K562 (cell line): ENCODE results near the gene MIS18A. TPM values are rescaled to one million over a fixed set of nuclear protein-coding genes. Genes with fewer than 3 reads are reported as not detected.
"Not testable (repeated sequence)": the region's sequence is repeated elsewhere in the genome, so short reads cannot be mapped to it uniquely, and the experiment has no call there.

Experiments
- ATAC-seq: fragments of 200-7000 bp; cut with Tn5 transposase; 3 replicates; pipeline ENCODE4 v1.9.1; 2020; ENCODE audit warnings: moderate library complexity
- BruUV-seq: library from RNA; stranded (reverse); fragments of 400-500 nt; replicated peaks from 2 replicates; lab custom pipeline; 2021; lab: Mats Ljungman, UMichigan
- CTCF ChIA-PET: fragments of 300-600 bp; formaldehyde crosslinking; extraction: SDS; loops from one replicate; lab custom pipeline; 2021; ENCODE audit warnings: low intra/inter-chr PET ratio; lab: Yijun Ruan, JAX
- POLR2A ChIA-PET: fragments of 300-600, 350-650 bp; sonication (Branson Sonifier 250); formaldehyde crosslinking; extraction: SDS; loops from one replicate; lab custom pipeline; 2021; ENCODE audit warnings: antibody characterized with exemption, inconsistent platforms; lab: Yijun Ruan, JAX
- DNase-seq, 4 experiments: peaks; one replicate each; pipeline versions ENCODE4 v3.0.0 to v3.0.0-alpha.2; 2011 to 2018; ENCODE audit warnings: low spot score in 3 of 4, mixed read lengths in 3 of 4; ENCODE audit errors: extremely low read depth in 1 of 4
- FAIRE-seq: peaks from 2 replicates; lab custom pipeline; 2011; peaks lifted over from hg19 to GRCh38; lab: Jason Lieb, UNC
- H2AFZ ChIP-seq: 2 replicates; pipeline ENCODE4 v1.6.0; 2011; ENCODE audit warnings: low read depth, low read length, control low read depth, inconsistent platforms
- H3K27ac ChIP-seq: fragments of 200-600 bp; 3 replicates; pipeline ENCODE4 v1.8.0; 2011; ENCODE audit warnings: low read depth, mild to moderate bottlenecking, control low read depth, inconsistent platforms, low read length, moderate library complexity, mixed read lengths; ENCODE audit errors: extremely low read depth
- H3K27me3 ChIP-seq, 2 experiments: fragments of 300-600 bp in 1 of 2; 2 replicates in 1 of 2; 3 replicates in 1 of 2; pipeline versions ENCODE4 v1.6.0 to v1.8.0; 2011; ENCODE audit warnings: inconsistent platforms in 2 of 2, low read length in 2 of 2, mild to moderate bottlenecking in 1 of 2, mixed read lengths in 1 of 2, moderate library complexity in 1 of 2; ENCODE audit not compliant: control insufficient read depth in 2 of 2, insufficient read depth in 2 of 2
- H3K36me3 ChIP-seq: fragments of 300-600 bp; 3 replicates; pipeline ENCODE4 v1.8.0; 2011; ENCODE audit warnings: mild to moderate bottlenecking, low read length, inconsistent platforms; ENCODE audit not compliant: control insufficient read depth, insufficient read depth
- H3K4me1 ChIP-seq, 2 experiments: fragments of 200-600 bp in 1 of 2; replicated peaks in 1 of 2; 2 replicates in 1 of 2; 3 replicates in 1 of 2; pipeline versions ENCODE4 v1.5.1 to v1.8.0; 2011; ENCODE audit warnings: inconsistent platforms in 2 of 2, low read length in 2 of 2, mild to moderate bottlenecking in 1 of 2, mixed read lengths in 1 of 2, moderate library complexity in 1 of 2; ENCODE audit not compliant: control insufficient read depth in 2 of 2, insufficient read depth in 2 of 2
- H3K4me2 ChIP-seq: 2 replicates; pipeline ENCODE4 v1.6.1; 2011; ENCODE audit warnings: low read length, control low read depth, inconsistent platforms, mixed read lengths; ENCODE audit not compliant: insufficient read depth
- H3K4me3 ChIP-seq: fragments of 200-600 bp; sonication (generic), shearing (Covaris generic); 2 replicates; pipeline ENCODE4 v1.5.1; 2016; ENCODE audit warnings: control low read depth, inconsistent platforms
- H3K79me2 ChIP-seq: fragments of 200-600 bp; 3 replicates; pipeline ENCODE4 v1.8.0; 2011; ENCODE audit warnings: low read length, inconsistent platforms; ENCODE audit not compliant: control insufficient read depth, insufficient read depth
- H3K9ac ChIP-seq, 2 experiments: 2 replicates each; pipeline versions ENCODE4 v1.6.0 to v1.6.1; 2011; ENCODE audit warnings: low read depth in 2 of 2, low read length in 2 of 2, control low read depth in 1 of 2, inconsistent platforms in 1 of 2, mild to moderate bottlenecking in 1 of 2, mixed read lengths in 1 of 2; ENCODE audit not compliant: insufficient read depth in 1 of 2
- H3K9me1 ChIP-seq: one replicate; pipeline ENCODE4 v1.6.0; 2011; ENCODE audit warnings: inconsistent platforms, mild to moderate bottlenecking, low read length, moderate library complexity; ENCODE audit not compliant: control insufficient read depth, insufficient read depth
- H3K9me3 ChIP-seq: replicated peaks from 2 replicates; pipeline ENCODE4 v1.5.1; 2011; ENCODE audit warnings: low read depth, low read length, inconsistent platforms; ENCODE audit not compliant: control insufficient read depth, insufficient read depth
- H4K20me1 ChIP-seq: replicated peaks from 2 replicates; pipeline ENCODE4 v1.6.1; 2011; ENCODE audit warnings: low read length, inconsistent platforms, mixed read lengths; ENCODE audit not compliant: control insufficient read depth, insufficient read depth
- ZNF311 ChIP-seq: fragments of 250-450 bp; sonication (Bioruptor Pico); IDR thresholded peaks from 2 replicates; pipeline ENCODE4 v1.4.0; 2020; ENCODE audit warnings: mild to moderate bottlenecking, moderate library complexity
- WGBS: fragments of 100-300 bp; shearing (Covaris generic); methylation state at CpG from one replicate; pipeline ENCODE4 v1.1.6; 2016; ENCODE audit warnings: low coverage, mixed read lengths; ENCODE audit not compliant: insufficient coverage; ENCODE audit errors: missing lambda C conversion rate; 5-methylcytosine and 5-hydroxymethylcytosine counted together
- in situ Hi-C: fragments of 300-500 bp; cut with MboI; formaldehyde crosslinking; loops from 4 replicates; pipeline ENCODE4 v1.15.0; 2018; ENCODE audit warnings: inconsistent platforms, mixed read lengths
- intact Hi-C: fragments of 100-400 bp; cut with micrococcal nuclease; formaldehyde crosslinking; loops from 2 replicates; pipeline ENCODE4 v1.14.2; 2022
- polyA plus RNA-seq, 8 experiments: library from polyadenylated mRNA; depleted of rRNA in 4 of 8; stranded (reverse) in 5 of 8; unstranded in 3 of 8; fragments of >200 nt; fragmentation: Nextera tagmentation in 2 of 8; fragmentation: Illumina TruSeq in 1 of 8; extraction: Ambion mirVana in 2 of 8; extraction: Trizol in 1 of 8; gene quantifications; 2 replicates each; pipeline versions ENCODE4 v1.2.1 to v1.2.3, GENCODE V29; 2011 to 2014; ENCODE audit warnings: inconsistent platforms in 1 of 8, missing spikeins in 1 of 8
- total RNA-seq, 7 experiments: library from RNA; depleted of rRNA in 6 of 7; stranded (reverse); fragments of >200 nt in 6 of 7; fragmentation: Illumina TruSeq in 2 of 7; extraction: Trizol in 2 of 7; gene quantifications; 2 replicates each; pipeline versions ENCODE4 v1.2.1 to v1.2.3, GENCODE V29; 2011 to 2021; ENCODE audit warnings: low replicate concordance in 1 of 7

MIS18A gene
- total and polyA plus RNA-seq, 9 of the 15 experiments (the other 6 are each of a cell fraction or from before 2014, with no cell fraction given), result 17.7 to 75.3 (median 60.3) TPM

- intact Hi-C loops, result no loop called here
These were observed 8.1 kb downstream of the MIS18A start for GRCh38 chr21:32270748-32271147.

DNA sequence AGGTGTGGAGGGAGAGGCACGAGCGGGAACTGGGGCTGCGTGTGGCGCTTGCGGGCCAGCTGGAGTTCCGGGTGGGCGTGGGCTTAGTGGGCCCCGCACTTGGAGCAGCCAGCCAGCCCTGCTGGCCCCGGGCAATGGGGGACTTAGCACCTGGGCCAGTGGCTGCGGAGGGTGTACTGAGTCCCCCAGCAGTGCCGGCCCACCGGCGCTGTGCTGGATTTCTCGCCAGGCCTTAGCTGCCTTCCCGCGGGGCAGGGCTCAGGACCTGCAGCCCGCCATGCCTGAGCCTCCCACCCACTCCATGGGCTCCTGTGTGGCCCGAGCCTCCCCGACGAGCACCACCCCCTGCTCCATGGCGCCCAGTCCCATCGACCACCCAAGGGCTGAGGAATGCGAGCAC lies 13.5 kb downstream of the MIS18A start:
- intact Hi-C loops, H3K9me1 ChIP-seq, in situ Hi-C loops, H3K79me2 ChIP-seq, BruUV-seq, H3K4me3 ChIP-seq, H2AFZ ChIP-seq, CTCF ChIA-PET, ATAC-seq, DNase-seq, H4K20me1 ChIP-seq, POLR2A ChIA-PET, H3K27ac ChIP-seq, H3K9ac ChIP-seq, FAIRE-seq, H3K4me1 ChIP-seq, H3K9me3 ChIP-seq, H3K4me2 ChIP-seq: not testable (repeated sequence)
- Histone ChIP-seq H3K36me3 (peaks cover 34% of the 10 kb centered on the region; the same call in 2 of the 3 replicates), H3K27me3 (peaks cover 8 to 11% of the 10 kb centered on the region in 2 experiments; a peak in 4 of 5 replicates)
- 81% methylated on average over 4 of the region's 23 CpGs for WGBS

More at GRCh38 chr21:32270748-32271147, 8.1 kb downstream of the MIS18A start:
- Histone ChIP-seq H3K9me3 (no peaks in the 10 kb centered on the region), H3K4me2 (no peak overlapping the region), H3K27ac (no peak overlapping the region), H3K9me1 (no peaks in the 10 kb centered on the region), H3K4me3 (no peak overlapping the region), H2AFZ (no peak overlapping the region), H4K20me1 (no peaks in the 10 kb centered on the region), H3K79me2 (peaks cover 12% of the 10 kb centered on the region; the same call in 2 of the 3 replicates), H3K36me3 (peaks cover 83% of the 10 kb centered on the region), H3K4me1 (no peaks in the 10 kb centered on the region), H3K27me3 (no peaks in the 10 kb centered on the region), H3K9ac (no peak overlapping the region)
- ATAC-seq, result no peak
- TF ChIP-seq ZNF311 (CRISPR knock-in tag), result no peak
- ChIA-PET CTCF (no interaction called here), POLR2A (no interaction called here)
- in situ Hi-C loops, result no loop called here
- FAIRE-seq, result no peak
- WGBS, result 90% methylated on average over 4 of the region's 4 CpGs
- no TSS peak for BruUV-seq
- no peak for DNase-seq
